CD4-positive, alpha-beta T cell treated with Interleukin-17A for 4 hours (primary cell): ENCODE measurements around the gene DAB1.

ENCODE experiments used
- DNase-seq: peaks from one replicate; pipeline ENCODE4 v3.0.0-alpha.2; 2020; ENCODE audit warnings: mixed read lengths

DAB1 gene

DNA sequence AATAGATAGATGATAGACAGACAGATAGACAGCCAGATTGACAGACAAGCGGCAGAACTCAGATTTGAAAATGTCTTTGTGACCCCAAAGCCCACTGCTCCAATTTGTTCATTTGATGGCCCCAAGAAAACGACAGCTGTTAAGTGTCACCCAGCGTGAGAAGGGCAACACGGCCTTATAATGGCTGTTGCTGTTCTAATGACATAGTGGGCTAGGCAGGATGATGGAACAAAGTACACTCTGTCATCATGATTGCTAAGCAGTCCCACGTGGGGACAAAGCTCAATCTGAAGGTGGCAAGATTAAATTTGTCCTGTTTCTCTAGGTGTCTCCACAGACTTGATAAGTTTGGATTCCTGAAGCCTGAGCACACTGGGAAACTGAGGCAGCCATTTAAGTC is 112.9 kb downstream of the DAB1 start:
- DNase-seq: no peak

- no peak for DNase-seq
These were observed 114.2 kb downstream of the DAB1 start for GRCh38 chr1:57309630-57310029.

DNA sequence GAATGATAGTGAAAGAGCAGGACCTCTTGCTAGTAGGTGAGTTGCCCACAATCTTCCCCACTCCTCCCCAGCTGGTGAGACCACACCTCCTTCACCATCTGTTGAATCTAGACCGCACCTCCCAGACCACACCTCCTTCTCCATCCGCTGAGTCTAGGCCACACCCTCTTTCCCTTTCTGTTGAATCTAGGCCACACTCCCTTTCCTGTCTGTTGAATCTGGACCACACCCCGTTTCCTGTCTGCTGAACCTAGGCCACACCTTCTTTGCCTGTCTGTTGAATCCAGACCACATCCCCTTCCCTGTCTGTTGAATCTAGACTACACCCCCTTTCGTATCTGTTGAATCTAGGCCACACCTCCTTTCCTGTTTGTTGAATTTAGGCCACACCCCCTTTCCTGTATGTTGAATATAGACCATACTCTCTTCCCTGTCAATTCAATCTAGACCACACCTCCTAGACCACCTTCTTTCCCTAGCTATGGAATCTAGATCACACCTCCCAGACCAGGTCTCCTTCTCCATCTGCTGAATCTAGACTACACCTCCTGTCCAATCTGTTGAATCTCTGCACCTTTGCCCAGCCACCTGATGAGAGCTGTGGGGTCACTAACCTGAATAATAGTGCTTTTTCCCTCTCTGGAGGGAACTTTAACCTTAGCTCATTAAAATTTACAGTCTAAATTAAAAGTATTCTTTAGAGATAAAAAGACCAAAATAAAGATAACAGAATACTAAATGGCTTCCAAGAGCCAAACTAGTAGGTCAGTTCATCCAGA is 116.3 kb downstream of the DAB1 start:
- peak; percentile 64 for DNase-seq

GRCh38 chr1:57304591-57304990 is 119.3 kb downstream of the DAB1 start:
- DNase-seq: no peak

DNA sequence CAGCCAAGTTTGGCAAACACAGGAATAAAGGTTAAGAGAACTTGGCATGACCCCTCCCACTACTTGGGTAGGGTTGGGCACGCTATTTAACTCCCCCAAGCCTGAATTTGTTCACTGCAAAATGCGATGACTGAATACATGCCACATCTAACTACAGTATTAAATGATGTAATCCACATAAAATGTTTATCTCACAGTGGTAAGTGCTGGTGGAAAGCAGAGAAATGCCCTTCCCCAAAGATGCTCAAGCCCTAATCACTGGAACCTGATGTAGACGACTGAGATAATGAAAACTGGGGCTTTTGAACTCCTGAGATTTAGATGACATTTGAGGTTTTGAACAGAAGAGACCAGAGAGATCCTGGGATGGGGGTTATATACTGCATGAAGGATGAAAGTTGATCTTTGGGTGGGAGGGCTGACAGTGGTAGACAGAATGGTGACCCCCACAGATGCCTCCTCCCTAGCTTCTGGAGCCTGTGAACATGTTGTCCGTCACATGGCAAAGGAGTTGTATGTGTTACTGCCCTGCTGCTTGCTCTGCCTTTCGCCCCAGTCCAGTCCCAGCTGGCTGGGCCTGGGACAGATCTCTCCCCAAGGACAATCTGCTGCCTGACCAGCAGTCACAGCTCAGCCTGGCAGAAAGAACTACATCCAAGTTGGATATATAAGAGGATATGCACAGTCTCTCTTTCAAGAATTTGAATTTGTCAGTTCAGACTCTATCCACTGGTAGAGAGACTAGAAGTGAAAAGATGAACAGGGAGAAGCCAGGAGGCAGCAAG is 120.9 kb downstream of the DAB1 start:
- DNase-seq: no peak

GRCh38 chr1:57300186-57300585 is 123.7 kb downstream of the DAB1 start:
- DNase-seq: no peak

- DNase-seq: no peak
These were observed 127.1 kb downstream of the DAB1 start for GRCh38 chr1:57296726-57297250.

DNA sequence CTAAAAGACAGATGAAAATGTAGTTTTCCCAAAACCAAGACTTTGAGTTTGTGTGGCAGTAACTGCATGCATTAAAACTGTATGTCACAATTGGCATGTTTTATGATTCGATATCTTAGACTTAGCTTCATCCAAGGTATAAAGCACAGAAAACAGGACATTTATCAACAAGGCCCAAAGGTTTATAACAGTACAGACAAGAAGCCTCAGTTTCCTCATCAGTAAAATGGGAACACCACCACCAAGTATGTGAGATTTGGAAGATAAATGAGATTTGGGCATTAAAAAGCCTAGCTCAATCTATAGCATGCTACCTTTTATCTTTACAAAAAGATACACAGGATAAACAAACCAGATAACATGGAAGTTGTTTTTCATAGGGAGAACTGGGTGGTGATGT is 128.5 kb downstream of the DAB1 start:
- DNase-seq: no peak

DNA sequence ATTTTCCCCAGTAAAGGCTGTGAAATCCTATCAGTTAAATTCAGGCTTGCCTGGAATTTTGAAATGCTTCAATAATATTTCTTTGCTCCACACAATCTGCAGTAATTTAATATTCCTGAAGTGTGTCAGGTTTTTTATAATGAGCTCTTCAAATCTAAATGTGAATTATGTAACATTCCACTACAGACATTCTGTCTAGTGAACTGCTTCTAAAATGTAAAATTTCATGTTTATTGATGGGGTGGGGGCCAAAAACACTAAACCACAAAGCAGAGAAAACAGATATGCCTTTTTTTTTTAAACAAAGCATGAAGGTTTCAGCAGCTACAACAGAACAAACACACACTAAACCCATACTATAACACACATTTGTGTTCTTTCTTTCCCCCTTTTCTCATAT is 129.7 kb downstream of the DAB1 start:
- no peak for DNase-seq

GRCh38 chr1:57293214-57293613 is 130.6 kb downstream of the DAB1 start:
- DNase-seq: no peak

DNA sequence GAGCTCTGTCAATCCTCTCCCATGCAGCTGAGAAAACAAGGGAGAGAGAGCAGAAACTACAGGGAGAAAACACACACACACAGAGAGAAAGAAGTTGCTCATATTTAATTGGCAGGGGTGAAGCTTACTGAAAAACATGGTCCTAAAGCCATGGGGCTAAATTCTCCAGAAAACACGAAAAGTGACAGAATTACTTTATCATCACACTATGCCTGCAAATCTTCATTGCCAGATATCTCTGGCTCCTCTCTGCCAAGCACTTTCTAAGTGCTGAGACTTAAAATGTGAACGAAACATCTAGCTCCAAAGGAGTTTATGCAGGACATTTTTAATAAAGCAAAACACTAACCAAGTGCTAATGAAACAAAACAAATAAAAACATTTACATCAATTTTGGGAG is 134.1 kb downstream of the DAB1 start:
- DNase-seq: no peak

GRCh38 chr1:57285992-57286391 is 137.9 kb downstream of the DAB1 start:
- DNase-seq: no peak

GRCh38 chr1:57282411-57282810 is 141.4 kb downstream of the DAB1 start:
- DNase-seq: no peak

DNA sequence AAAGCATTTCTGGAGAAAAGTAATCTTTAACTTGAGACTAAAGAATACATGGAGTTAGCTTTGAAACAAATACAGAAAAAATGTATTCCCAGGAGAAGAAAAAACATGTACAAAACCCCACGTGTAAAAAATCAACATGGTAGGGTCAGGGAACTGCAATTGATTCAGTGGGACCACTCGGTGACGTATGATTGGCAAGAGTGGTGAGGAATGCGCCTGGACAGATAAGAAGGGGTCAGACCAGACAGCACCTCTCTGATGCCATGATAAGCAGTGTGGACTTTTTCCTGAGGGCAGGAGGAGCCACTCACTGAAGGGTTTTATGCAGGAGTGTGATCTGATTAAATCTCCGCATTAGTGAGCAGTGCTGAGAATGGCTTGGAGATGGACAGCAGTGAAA is 142.5 kb downstream of the DAB1 start:
- DNase-seq: no peak

DNA sequence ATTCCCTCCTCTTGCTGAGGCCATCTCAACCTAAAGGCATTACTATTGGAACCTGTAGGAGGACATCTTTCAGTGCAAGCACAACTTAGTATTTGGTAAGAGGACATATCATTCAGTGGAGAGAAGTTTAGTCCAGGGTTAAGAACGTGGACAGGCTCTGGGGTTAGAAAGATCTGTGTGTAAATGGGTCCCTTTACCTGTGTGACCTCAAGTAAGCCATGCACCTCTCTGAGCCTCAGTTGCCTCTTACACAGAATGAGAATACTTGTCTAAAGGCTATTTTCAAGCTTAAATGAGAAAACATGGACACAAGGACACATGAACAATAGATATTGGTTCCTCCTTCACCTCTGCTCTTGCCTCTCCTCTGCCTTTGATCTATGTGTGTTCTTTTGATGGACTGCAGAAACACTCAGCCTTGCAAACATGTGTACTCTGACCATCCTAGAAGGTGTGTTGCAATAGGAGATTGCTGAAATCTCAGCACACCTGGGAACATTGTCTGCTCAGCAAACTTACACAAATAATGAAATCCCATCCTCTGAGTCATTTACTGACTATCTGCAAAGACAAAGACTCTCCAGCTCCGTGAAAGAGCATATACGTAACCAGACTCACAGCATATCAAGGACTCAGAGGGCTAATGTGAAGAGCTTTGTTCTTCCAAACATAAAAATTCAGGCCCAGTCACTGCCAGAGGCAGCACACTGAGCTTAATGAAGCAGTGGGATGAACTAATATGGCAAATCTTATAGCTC is 143.8 kb downstream of the DAB1 start:
- DNase-seq: no peak

DNA sequence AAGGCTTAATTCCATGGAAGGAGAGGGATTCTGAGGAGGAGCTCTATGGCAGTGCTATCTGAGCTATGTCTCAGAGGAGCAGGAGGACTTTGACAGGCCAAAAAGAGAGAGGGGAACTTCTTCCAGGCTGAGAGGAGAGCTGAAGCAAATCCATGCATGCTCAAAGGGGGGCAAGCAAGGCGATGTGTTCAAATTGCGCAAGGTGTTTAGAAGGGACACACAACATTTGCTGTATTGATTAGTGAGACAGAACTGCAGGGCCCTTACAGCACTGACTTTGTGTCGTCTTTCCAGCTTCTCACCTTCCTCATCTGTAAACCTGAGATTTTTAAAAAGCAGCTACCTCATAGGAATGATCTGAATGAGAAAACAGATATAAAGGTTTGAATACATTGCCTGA is 145.3 kb downstream of the DAB1 start:
- no peak for DNase-seq

GRCh38 chr1:57277681-57278080 is 146.2 kb downstream of the DAB1 start:
- DNase-seq: no peak

DNA sequence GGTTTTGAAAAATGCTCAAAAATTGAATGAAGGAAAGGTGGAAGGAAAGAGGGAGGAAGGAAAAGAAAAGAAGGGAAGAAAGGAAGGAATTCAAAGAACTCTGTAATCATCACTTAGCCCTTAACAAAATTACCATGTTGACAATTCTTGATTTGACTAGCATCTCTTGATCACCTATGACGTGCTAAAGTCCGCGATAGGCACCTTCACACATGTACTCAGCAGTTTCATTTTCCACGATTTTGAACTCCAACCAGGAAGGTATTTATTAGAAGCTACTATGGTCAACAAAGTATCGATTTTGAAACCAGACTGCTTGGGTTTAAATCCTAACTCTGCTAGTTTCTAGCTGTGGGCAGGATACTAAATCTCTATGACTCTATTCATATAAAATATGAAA is 146.9 kb downstream of the DAB1 start:
- no peak for DNase-seq

DNA sequence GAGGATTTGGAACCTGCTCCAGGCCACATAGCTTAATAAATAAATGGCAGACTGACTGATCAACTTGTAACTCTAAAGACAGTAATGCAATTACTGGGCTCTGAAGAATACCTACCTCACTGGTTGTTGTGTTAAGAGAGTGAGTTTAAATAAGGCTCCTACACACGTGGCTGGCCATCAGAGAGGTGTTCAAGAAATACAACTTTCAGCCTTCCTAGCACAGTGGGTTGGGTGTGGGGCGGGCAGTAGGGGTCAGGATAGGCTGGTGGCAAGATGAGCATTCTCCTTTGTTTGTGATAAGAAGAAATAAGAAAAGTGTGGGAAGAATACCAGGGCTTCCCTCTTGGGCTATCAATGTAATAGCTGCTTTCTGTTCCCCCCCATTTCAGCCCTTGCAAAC is 151.3 kb downstream of the DAB1 start:
- DNase-seq: no peak

DNA sequence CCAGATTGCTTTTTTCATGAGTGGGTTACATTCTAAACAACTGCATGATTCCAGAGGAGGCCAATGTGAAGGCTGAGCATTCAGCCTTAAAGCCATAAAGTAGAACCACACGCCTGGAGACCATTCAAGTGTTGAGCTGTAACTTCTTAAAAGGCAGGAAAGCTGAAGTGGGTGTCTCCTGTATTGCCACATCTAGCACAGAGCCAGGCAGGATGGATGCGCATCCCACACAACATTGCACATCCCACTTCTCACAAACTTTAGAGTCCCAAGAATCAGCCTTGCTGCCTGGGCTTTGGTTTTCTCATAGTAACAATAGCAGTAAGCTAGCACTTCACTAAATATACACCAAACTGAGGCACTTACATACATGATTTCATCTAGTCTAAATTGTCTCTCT is 151.7 kb downstream of the DAB1 start:
- no peak for DNase-seq

DNA sequence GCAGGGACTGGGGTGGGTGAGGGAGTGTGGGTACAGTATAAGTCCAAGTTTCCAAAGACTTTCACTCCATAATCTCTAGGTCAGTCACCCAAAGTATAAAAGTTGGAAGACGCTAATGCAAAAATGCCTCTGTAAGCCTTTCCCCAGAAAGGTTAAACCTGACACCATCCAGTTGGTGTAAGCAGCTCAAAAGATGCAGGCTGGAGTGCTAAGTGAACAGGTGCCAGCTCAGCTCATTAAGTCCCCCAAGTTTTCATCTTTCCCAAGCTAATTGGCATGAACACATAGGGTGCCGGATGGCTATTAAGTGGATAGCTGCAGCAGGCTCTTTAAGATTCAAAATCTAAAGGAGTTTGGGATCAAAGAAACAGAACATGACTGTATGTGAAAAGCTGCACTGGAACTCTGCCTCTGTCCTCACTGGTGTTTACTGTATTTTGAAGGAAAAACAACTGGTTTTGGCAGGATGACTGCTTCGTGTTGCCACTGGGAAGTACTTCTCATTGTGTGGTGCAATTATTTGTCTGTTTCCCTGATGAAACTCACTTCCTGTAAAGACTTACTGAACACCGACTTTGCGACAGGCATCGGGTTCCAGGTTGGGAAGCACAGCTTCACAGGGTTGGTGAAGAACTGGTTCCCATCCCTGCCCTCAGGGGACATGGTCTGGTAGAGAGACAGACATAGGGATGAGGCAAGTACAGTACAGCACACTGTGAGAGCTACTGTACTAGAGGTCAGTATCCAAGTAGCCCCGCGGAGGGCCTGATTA is 152.7 kb downstream of the DAB1 start:
- no peak for DNase-seq

- no peak for DNase-seq
These were observed 154.1 kb downstream of the DAB1 start for GRCh38 chr1:57269630-57270225.
